Measurements from ENCODE around the gene LEPR.

DNA sequence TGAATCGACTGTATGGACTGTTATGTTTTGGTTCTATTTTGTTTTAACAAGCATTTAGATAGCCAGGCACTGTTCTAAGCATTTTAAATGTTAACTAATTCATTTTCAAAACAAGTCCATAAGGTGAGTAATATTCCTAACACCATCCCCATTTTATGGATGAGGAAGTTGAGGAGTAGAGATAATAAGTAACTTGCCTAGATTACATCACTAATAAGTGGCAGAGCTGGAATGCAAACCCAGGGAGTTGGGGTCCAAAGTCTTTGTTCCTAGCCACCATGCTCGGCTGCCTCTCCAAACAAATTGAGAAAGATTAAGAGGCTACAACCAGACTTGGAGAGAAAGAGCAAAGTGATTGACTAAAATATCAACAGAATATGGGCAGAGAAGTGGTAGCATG, 12.6 kb upstream of the LEPR start:
- TF ChIP-seq EZH2phosphoT487 (IDR thresholded peaks at IDR 0.05; ENCODE audit: insufficient read depth, low read depth) = no peak
- TF ChIP-seq EZH2 (IDR thresholded peaks at IDR 0.05; ENCODE audit: insufficient read depth, poor library complexity, severe bottlenecking) = no peak
